Measurements from ENCODE around the gene CNEP1R1. TPM values are rescaled to one million over a fixed set of nuclear protein-coding genes. Genes with fewer than 3 reads are reported as not detected.

The CNEP1R1 gene
- total RNA-seq, 2 donors from 2014 or later, result 20.2 to 24.9 TPM

DNA sequence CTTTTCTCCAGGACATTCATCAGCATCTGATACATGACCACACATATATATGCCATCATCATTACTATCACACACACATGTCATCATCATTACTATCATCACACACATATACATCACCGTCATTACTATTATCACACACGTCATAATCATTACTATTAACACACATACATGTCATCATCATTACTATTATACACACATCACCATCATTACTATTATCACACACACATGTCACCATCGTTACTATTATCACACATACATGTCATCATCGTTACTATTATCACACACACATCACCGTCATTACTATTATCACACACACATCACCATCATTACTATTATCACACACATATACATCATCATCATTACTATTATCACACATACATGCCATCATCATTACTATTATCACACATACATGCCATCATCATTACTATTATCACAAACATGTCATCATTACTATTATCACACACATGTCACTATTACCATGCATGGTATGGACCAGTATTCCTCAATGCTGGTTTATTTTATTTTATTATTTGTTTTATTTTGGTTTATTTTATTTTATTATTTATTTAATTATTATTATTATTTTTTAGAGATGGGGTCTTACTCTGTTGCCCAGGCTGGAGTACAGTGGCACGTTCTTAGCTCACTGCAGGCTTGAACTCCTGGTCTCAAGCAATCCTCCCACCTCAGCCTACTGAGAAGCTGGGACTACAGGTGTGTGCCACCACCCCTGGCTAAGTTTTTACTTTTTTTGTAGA, 46.3 kb upstream of the CNEP1R1 start:
- Histone ChIP-seq H3K9me3 (ENCODE audit: control insufficient read depth, low read length) (no peaks in the 10 kb centered on the region), H3K4me1 (ENCODE audit: control insufficient read depth, insufficient read depth, low read length) (no peaks in the 10 kb centered on the region), H3K9ac (ENCODE audit: extremely low read depth, low read length, poor library complexity, severe bottlenecking) (no peak overlapping the region), H3K4me3 (ENCODE audit: low read length) (no peak overlapping the region), H3K27ac (ENCODE audit: low read depth, low read length) (no peak overlapping the region), H3K27me3 (ENCODE audit: control insufficient read depth, insufficient read depth, low read length, poor library complexity, severe bottlenecking) (no peaks in the 10 kb centered on the region), H3K36me3 (ENCODE audit: control insufficient read depth, insufficient read depth, low read length) (no peaks in the 10 kb centered on the region)
- Mint-ChIP-seq H3K9me3 (peaks cover 7% of the 10 kb centered on the region), H3K27ac (no peak overlapping the region), H3K4me3 (no peak overlapping the region), H3K4me1 (no peaks in the 10 kb centered on the region), H3K27me3 (ENCODE audit: insufficient read depth) (peaks cover 5% of the 10 kb centered on the region), H3K36me3 (ENCODE audit: low read depth) (no peaks in the 10 kb centered on the region)
- DNase-seq, result no peak
- TF ChIP-seq, protein P1, sequence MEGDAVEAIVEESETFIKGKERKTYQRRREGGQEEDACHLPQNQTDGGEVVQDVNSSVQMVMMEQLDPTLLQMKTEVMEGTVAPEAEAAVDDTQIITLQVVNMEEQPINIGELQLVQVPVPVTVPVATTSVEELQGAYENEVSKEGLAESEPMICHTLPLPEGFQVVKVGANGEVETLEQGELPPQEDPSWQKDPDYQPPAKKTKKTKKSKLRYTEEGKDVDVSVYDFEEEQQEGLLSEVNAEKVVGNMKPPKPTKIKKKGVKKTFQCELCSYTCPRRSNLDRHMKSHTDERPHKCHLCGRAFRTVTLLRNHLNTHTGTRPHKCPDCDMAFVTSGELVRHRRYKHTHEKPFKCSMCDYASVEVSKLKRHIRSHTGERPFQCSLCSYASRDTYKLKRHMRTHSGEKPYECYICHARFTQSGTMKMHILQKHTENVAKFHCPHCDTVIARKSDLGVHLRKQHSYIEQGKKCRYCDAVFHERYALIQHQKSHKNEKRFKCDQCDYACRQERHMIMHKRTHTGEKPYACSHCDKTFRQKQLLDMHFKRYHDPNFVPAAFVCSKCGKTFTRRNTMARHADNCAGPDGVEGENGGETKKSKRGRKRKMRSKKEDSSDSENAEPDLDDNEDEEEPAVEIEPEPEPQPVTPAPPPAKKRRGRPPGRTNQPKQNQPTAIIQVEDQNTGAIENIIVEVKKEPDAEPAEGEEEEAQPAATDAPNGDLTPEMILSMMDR (conservative IDR thresholded peaks at IDR 0.05), result no peak
- 93 to 99% methylated on average over 6 of the region's 6 CpGs for WGBS, 2 experiments (ENCODE audit: insufficient coverage in 1 of 2, insufficient read length in 1 of 2)

DNA sequence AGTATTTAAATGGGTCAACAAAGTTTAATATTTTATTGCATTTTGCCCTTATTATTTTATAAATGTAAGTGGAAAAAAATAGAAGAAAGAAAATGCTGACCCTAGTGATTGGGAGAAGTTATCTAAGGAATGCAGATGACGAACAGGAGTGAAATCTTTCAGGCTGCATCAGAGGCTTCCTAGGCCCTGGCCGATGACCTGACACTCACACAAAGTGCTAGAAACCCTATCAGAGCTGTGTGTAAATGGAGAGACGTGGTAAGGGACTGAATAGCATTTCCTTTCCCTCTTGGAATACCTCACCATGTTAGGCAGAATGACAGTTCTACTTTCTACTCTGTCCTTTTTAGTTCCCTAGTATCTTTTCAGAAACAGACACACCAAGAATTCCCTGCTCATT, 44.9 kb upstream of the CNEP1R1 start:
- Mint-ChIP-seq H3K36me3 (ENCODE audit: low read depth) (no peaks in the 10 kb centered on the region), H3K4me3 (no peak overlapping the region), H3K27me3 (ENCODE audit: insufficient read depth) (peaks cover 5% of the 10 kb centered on the region), H3K4me1 (no peaks in the 10 kb centered on the region), H3K9me3 (peaks cover 7% of the 10 kb centered on the region), H3K27ac (no peak overlapping the region)
- WGBS, 2 experiments (ENCODE audit: insufficient coverage in 1 of 2, insufficient read length in 1 of 2), result 47 to 67% methylated on average over 2 of the region's 3 CpGs
- TF ChIP-seq, protein P1 (conservative IDR thresholded peaks at IDR 0.05), result no peak
- H3K4me1 ChIP-seq (ENCODE audit: control insufficient read depth, insufficient read depth, low read length), result no peaks in the 10 kb centered on the region
- H3K9me3 ChIP-seq (ENCODE audit: control insufficient read depth, low read length), result no peaks in the 10 kb centered on the region
- H3K4me3 ChIP-seq (ENCODE audit: low read length), result no peak overlapping the region
- no peak for DNase-seq
- no peak overlapping the region for H3K9ac ChIP-seq (ENCODE audit: extremely low read depth, low read length, poor library complexity, severe bottlenecking)
- no peaks in the 10 kb centered on the region for H3K27me3 ChIP-seq (ENCODE audit: control insufficient read depth, insufficient read depth, low read length, poor library complexity, severe bottlenecking)
- no peaks in the 10 kb centered on the region for H3K36me3 ChIP-seq (ENCODE audit: control insufficient read depth, insufficient read depth, low read length)
- H3K27ac ChIP-seq (ENCODE audit: low read depth, low read length), result no peak overlapping the region

DNA sequence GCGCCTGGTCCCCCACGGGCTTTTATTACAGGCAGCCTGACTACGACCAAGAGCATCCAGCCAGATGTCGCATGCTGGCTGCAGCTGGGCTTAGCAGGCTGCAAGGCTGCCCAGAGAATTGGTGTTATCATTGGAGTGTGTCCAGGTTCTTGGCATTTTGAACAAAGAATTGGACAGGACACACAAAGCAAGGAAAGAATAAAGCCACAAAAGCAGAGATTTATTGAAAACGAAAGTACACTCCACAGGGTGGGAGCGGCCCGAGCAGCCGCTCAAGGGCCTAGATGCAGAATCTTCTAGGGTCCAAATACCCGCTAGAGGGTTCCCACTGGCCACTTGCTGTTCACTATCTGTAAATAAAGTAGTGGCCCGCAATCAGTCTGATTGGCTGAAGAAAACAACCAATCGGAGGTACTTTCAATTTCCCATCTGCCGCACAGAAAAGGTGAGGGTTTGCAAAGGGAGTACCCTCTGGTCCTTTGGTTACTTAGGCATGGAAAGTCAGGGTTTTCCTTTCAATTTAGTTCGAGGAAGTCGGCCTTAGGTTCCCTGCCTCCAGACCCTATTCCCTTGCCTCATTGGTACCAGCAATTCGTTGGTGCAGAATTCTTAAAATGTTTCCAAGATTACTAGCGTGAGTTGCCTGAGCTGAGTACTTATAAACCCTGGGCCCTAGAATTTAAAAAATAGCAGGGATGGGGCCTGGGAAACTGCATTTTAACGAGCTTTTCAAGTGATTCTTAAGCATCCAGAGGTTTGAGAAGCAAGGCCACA, 38.5 kb upstream of the CNEP1R1 start:
- no peak overlapping the region for H3K27ac Mint-ChIP-seq
- no peaks in the 10 kb centered on the region for H3K27me3 Mint-ChIP-seq (ENCODE audit: insufficient read depth)
- Histone ChIP-seq H3K4me3 (ENCODE audit: low read length) (no peak overlapping the region), H3K27ac (ENCODE audit: low read depth, low read length) (no peak overlapping the region), H3K9ac (ENCODE audit: extremely low read depth, low read length, poor library complexity, severe bottlenecking) (no peak overlapping the region), H3K36me3 (ENCODE audit: control insufficient read depth, insufficient read depth, low read length) (no peaks in the 10 kb centered on the region), H3K9me3 (ENCODE audit: control insufficient read depth, low read length) (no peaks in the 10 kb centered on the region), H3K4me1 (ENCODE audit: control insufficient read depth, insufficient read depth, low read length) (no peaks in the 10 kb centered on the region), H3K27me3 (ENCODE audit: control insufficient read depth, insufficient read depth, low read length, poor library complexity, severe bottlenecking) (no peaks in the 10 kb centered on the region)
- WGBS, 2 experiments (ENCODE audit: insufficient coverage in 1 of 2, insufficient read length in 1 of 2), result 87 to 93% methylated on average over 16 to 17 of the region's 17 CpGs
- H3K36me3 Mint-ChIP-seq (ENCODE audit: low read depth), result no peaks in the 10 kb centered on the region
- TF ChIP-seq, protein P1 (conservative IDR thresholded peaks at IDR 0.05), result no peak
- no peaks in the 10 kb centered on the region for H3K4me1 Mint-ChIP-seq
- DNase-seq, result peak; percentile 49
- no peak overlapping the region for H3K4me3 Mint-ChIP-seq
- no peaks in the 10 kb centered on the region for H3K9me3 Mint-ChIP-seq
